Panc1 (cell line): ENCODE data around the gene SF3A2. TPM values are rescaled to one million over a fixed set of nuclear protein-coding genes. Genes with fewer than 3 reads are reported as not detected.

ENCODE experiments used
- ATAC-seq: fragments of 200-7000 bp; cut with Tn5 transposase; 2 replicates; pipeline ENCODE4 v1.9.1; 2020; ENCODE audit warnings: mild to moderate bottlenecking, moderate library complexity
- BruUV-seq: library from RNA; stranded (reverse); fragments of 400-500 nt; replicated peaks from 2 replicates; lab custom pipeline; 2021; lab: Mats Ljungman, UMichigan
- CTCF ChIA-PET: fragments of 300-600 bp; sonication (Branson Sonifier 250); formaldehyde crosslinking; loops from one replicate; lab custom pipeline; 2022; ENCODE audit warnings: antibody characterized with exemption; lab: Charles Lee
- POLR2A ChIA-PET: fragments of 300-600 bp; sonication (Branson Sonifier 250); formaldehyde crosslinking; loops from one replicate; lab custom pipeline; 2022; ENCODE audit warnings: antibody characterized with exemption; lab: Charles Lee
- DNase-seq: peaks from one replicate; pipeline ENCODE4 v3.0.0-alpha.2; 2010; ENCODE audit warnings: low read depth, low spot score
- H3K27ac ChIP-seq: 2 replicates; pipeline ENCODE4 v1.5.1; 2011; ENCODE audit warnings: mild to moderate bottlenecking, low read length, inconsistent platforms
- H3K27me3 ChIP-seq: fragments of 200-500 bp; sonication (Bioruptor generic); 2 replicates; pipeline ENCODE4 v1.6.0; 2014; ENCODE audit warnings: low read length, inconsistent platforms; ENCODE audit not compliant: control insufficient read depth, insufficient read depth
- H3K36me3 ChIP-seq: fragments of 200-500 bp; sonication (Bioruptor generic); 2 replicates; pipeline ENCODE4 v1.5.1; 2014; ENCODE audit warnings: inconsistent platforms, mild to moderate bottlenecking, low read length, moderate library complexity; ENCODE audit not compliant: control insufficient read depth, insufficient read depth
- H3K4me1 ChIP-seq: 2 replicates; pipeline ENCODE4 v1.5.1; 2011; ENCODE audit warnings: inconsistent platforms, mild to moderate bottlenecking, low read length, moderate library complexity; ENCODE audit not compliant: control insufficient read depth, insufficient read depth
- H3K4me3 ChIP-seq, 2 experiments: 2 replicates each; pipeline ENCODE4 v1.5.1; 2011 to 2012; ENCODE audit warnings: low read depth in 2 of 2, low read length in 2 of 2, mild to moderate bottlenecking in 2 of 2, inconsistent platforms in 1 of 2, moderate library complexity in 1 of 2
- H3K9me3 ChIP-seq: fragments of 200-500 bp; sonication (Bioruptor generic); 2 replicates; pipeline ENCODE4 v1.5.1; 2014; ENCODE audit warnings: low read depth, mild to moderate bottlenecking, inconsistent platforms, low read length, moderate library complexity; ENCODE audit not compliant: control insufficient read depth, insufficient read depth
- POLR2AphosphoS5 ChIP-seq: IDR thresholded peaks from 2 replicates; pipeline ENCODE4 v1.6.1; 2012; ENCODE audit warnings: mild to moderate bottlenecking, low read depth, low read length, moderate library complexity
- SIN3A ChIP-seq: IDR thresholded peaks from 2 replicates; pipeline ENCODE4 v1.6.1; 2012; ENCODE audit warnings: low read depth, mild to moderate bottlenecking, low read length, moderate library complexity, borderline replicate concordance; ENCODE audit not compliant: insufficient read depth
- TCF7L2 ChIP-seq: IDR thresholded peaks from 2 replicates; pipeline ENCODE4 v1.6.1; 2011; ENCODE audit warnings: mild to moderate bottlenecking, low read depth, low read length, inconsistent platforms
- in situ Hi-C: cut with HindIII; loops from 2 replicates; pipeline ENCODE4 v1.10.0; 2016; ENCODE audit warnings: low sequenced_read_pairs, low pct_unique_long_range_greater_than_20kb
- intact Hi-C: fragments of 100-400 bp; cut with micrococcal nuclease; formaldehyde crosslinking; loops from one replicate; pipeline ENCODE4 v1.10.0; 2022; ENCODE audit not compliant: unreplicated experiment
- total RNA-seq: library from RNA; stranded (reverse); gene quantifications from one replicate; pipeline ENCODE4 v1.2.1, GENCODE V29; 2021; ENCODE audit not compliant: unreplicated experiment
- TF ChIP-seq, protein P1 (sequence below): fragments of 450-650 bp; IDR thresholded peaks from 2 replicates; pipeline ENCODE4 v1.5.1; 2017; ENCODE audit warnings: mild to moderate bottlenecking
- TF ChIP-seq, protein P2 (sequence below), 2 experiments: IDR thresholded peaks; 2 replicates each; pipeline ENCODE4 v1.6.1; 2011 to 2012; ENCODE audit warnings: low read depth in 2 of 2, control low read depth in 1 of 2, low read length in 1 of 2, mild to moderate bottlenecking in 1 of 2, moderate library complexity in 1 of 2; ENCODE audit not compliant: insufficient read depth in 1 of 2

SF3A2 gene
- total RNA-seq, 1 experiment from 2014 or later: 103 TPM

DNA sequence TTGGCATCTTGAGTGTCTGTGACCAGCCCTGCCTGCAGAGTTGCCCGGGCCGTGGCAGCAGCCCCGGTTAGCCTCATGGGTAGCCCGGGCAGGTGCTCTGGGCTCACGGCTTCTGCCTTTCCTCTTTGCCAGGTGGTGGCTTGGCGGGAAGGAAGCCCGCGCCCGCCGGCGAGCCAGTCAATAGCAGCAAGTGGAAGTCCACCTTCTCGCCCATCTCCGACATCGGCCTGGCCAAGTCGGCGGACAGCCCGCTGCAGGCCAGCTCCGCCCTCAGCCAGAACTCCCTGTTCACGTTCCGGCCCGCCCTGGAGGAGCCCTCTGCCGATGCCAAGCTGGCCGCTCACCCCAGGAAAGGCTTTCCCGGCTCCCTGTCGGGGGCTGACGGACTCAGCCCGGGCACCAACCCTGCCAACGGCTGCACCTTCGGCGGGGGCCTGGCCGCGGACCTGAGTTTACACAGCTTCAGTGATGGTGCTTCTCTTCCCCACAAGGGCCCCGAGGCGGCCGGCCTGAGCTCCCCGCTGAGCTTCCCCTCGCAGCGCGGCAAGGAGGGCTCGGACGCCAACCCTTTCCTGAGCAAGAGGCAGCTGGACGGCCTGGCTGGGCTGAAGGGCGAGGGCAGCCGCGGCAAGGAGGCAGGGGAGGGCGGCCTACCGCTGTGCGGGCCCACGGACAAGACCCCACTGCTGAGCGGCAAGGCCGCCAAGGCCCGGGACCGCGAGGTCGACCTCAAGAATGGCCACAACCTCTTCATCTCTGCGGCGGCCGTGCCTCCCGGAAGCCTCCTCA lies 10.4 kb upstream of the SF3A2 start:
- H3K36me3 ChIP-seq: no peaks in the 10 kb centered on the region
- in situ Hi-C loops: no loop called here
- ATAC-seq (no peak), DNase-seq (no peak)
- 0 out of 2 replicates have a peak, but pooled peaks cover under 1% of the 10 kb centered on the region for H3K4me1 ChIP-seq
- H3K27ac ChIP-seq: no peak overlapping the region
- ChIA-PET CTCF (no interaction called here), POLR2A (no interaction called here)
- no peak overlapping the region for H3K4me3 ChIP-seq
- TF ChIP-seq, protein P1, sequence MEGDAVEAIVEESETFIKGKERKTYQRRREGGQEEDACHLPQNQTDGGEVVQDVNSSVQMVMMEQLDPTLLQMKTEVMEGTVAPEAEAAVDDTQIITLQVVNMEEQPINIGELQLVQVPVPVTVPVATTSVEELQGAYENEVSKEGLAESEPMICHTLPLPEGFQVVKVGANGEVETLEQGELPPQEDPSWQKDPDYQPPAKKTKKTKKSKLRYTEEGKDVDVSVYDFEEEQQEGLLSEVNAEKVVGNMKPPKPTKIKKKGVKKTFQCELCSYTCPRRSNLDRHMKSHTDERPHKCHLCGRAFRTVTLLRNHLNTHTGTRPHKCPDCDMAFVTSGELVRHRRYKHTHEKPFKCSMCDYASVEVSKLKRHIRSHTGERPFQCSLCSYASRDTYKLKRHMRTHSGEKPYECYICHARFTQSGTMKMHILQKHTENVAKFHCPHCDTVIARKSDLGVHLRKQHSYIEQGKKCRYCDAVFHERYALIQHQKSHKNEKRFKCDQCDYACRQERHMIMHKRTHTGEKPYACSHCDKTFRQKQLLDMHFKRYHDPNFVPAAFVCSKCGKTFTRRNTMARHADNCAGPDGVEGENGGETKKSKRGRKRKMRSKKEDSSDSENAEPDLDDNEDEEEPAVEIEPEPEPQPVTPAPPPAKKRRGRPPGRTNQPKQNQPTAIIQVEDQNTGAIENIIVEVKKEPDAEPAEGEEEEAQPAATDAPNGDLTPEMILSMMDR: no peak
- TF ChIP-seq SIN3A (no peak), POLR2AphosphoS5 (no peak), TCF7L2 (no peak)
- TF ChIP-seq, protein P2, sequence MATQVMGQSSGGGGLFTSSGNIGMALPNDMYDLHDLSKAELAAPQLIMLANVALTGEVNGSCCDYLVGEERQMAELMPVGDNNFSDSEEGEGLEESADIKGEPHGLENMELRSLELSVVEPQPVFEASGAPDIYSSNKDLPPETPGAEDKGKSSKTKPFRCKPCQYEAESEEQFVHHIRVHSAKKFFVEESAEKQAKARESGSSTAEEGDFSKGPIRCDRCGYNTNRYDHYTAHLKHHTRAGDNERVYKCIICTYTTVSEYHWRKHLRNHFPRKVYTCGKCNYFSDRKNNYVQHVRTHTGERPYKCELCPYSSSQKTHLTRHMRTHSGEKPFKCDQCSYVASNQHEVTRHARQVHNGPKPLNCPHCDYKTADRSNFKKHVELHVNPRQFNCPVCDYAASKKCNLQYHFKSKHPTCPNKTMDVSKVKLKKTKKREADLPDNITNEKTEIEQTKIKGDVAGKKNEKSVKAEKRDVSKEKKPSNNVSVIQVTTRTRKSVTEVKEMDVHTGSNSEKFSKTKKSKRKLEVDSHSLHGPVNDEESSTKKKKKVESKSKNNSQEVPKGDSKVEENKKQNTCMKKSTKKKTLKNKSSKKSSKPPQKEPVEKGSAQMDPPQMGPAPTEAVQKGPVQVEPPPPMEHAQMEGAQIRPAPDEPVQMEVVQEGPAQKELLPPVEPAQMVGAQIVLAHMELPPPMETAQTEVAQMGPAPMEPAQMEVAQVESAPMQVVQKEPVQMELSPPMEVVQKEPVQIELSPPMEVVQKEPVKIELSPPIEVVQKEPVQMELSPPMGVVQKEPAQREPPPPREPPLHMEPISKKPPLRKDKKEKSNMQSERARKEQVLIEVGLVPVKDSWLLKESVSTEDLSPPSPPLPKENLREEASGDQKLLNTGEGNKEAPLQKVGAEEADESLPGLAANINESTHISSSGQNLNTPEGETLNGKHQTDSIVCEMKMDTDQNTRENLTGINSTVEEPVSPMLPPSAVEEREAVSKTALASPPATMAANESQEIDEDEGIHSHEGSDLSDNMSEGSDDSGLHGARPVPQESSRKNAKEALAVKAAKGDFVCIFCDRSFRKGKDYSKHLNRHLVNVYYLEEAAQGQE (IDR thresholded peaks at IDR 0.05; ENCODE audit: insufficient read depth in 1 of 2, low read depth in 2 of 2, low read length in 1 of 2): no peak
- H3K27me3 ChIP-seq: no peaks in the 10 kb centered on the region
- no peaks in the 10 kb centered on the region for H3K9me3 ChIP-seq
- intact Hi-C loops: no loop called here
- no TSS peak for BruUV-seq

DNA sequence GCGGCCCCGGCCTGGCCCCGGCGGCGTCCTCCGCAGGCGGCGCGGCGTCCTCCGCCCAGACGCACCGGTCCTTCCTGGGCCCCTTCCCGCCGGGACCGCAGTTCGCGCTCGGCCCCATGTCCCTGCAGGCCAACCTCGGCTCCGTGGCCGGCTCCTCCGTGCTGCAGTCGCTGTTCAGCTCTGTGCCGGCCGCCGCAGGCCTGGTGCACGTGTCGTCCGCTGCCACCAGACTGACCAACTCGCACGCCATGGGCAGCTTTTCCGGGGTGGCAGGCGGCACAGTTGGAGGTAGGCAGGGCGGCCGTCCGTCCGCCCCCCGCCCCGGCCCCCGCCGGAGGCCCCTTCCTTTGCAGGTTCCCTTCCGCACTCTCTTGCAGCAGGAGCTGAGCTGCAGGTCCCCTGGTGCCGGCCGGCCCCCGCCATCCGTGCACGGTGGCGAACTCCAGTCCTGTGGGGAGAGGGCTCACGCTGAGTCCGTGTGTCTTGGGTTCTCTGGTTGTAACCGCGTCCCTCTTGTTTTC lies 9.7 kb upstream of the SF3A2 start:
- TF ChIP-seq, protein P1: no peak
- TF ChIP-seq POLR2AphosphoS5: no peak
- TF ChIP-seq SIN3A: no peak
- TF ChIP-seq, protein P2 (IDR thresholded peaks at IDR 0.05; ENCODE audit: insufficient read depth in 1 of 2, low read depth in 2 of 2, low read length in 1 of 2): no peak
- TF ChIP-seq TCF7L2: no peak
- intact Hi-C loops (no loop called here), in situ Hi-C loops (no loop called here)
- Histone ChIP-seq H3K4me1 (no peaks in the 10 kb centered on the region), H3K27ac (no peak overlapping the region), H3K27me3 (no peaks in the 10 kb centered on the region), H3K9me3 (no peaks in the 10 kb centered on the region), H3K4me3 (no peak overlapping the region), H3K36me3 (no peaks in the 10 kb centered on the region)
- BruUV-seq: no TSS peak
- ChIA-PET POLR2A (no interaction called here), CTCF (interaction anchor here (0.6 kb wide), 1 partner anchor 117 kb away, joined by 3 read pairs; no protein-coding TSS in a partner anchor)
- ATAC-seq (no peak), DNase-seq (no peak)
